RKO (cell line): ENCODE data around the gene FBXO39.
"Not testable (repeated sequence)": the region's sequence is repeated elsewhere in the genome, so short reads cannot be mapped to it uniquely, and the experiment has no call there.

Experiments used
- DNase-seq: peaks from one replicate; pipeline ENCODE4 v3.0.0-alpha.2; 2016; ENCODE audit warnings: low spot score

Gene FBXO39

GRCh38 chr17:6793748-6794493, 17.9 kb downstream of the FBXO39 start:
- no peak for DNase-seq

- no peak for DNase-seq
Observed at GRCh38 chr17:6796017-6796886, 20.2 kb downstream of the FBXO39 start.

- DNase-seq: peak; percentile 69
Observed at GRCh38 chr17:6796887-6797490, 21.0 kb downstream of the FBXO39 start.

- DNase-seq: no peak
Observed at GRCh38 chr17:6797718-6798351, 21.8 kb downstream of the FBXO39 start.

GRCh38 chr17:6799738-6800137, 23.7 kb downstream of the FBXO39 start:
- no peak for DNase-seq

- DNase-seq: no peak
Observed at GRCh38 chr17:6800422-6801027, 24.5 kb downstream of the FBXO39 start.

- DNase-seq: no peak
Observed at GRCh38 chr17:6811510-6811909, 35.5 kb downstream of the FBXO39 start.

- no peak for DNase-seq
Observed at GRCh38 chr17:6812295-6812694, 36.3 kb downstream of the FBXO39 start.

GRCh38 chr17:6815775-6816174, 39.8 kb downstream of the FBXO39 start:
- DNase-seq: peak; percentile 67

- DNase-seq: not testable (repeated sequence)
Observed at GRCh38 chr17:6816368-6816767, 40.4 kb downstream of the FBXO39 start.

- DNase-seq: no peak
Observed at GRCh38 chr17:6818938-6819337, 42.9 kb downstream of the FBXO39 start.

GRCh38 chr17:6823011-6823442, 47.0 kb downstream of the FBXO39 start:
- DNase-seq: no peak

GRCh38 chr17:6830383-6830986, 54.5 kb downstream of the FBXO39 start:
- no peak for DNase-seq

- DNase-seq: no peak
Observed at GRCh38 chr17:6831661-6832263, 55.7 kb downstream of the FBXO39 start, which contains the start of gene TEKT1. TEKT1 (minus strand) TSS chr17:6831729; CDS start chr17:6830376, 1,353 bp downstream.
